ENCODE results near the gene GDPD5.

GDPD5 gene

DNA sequence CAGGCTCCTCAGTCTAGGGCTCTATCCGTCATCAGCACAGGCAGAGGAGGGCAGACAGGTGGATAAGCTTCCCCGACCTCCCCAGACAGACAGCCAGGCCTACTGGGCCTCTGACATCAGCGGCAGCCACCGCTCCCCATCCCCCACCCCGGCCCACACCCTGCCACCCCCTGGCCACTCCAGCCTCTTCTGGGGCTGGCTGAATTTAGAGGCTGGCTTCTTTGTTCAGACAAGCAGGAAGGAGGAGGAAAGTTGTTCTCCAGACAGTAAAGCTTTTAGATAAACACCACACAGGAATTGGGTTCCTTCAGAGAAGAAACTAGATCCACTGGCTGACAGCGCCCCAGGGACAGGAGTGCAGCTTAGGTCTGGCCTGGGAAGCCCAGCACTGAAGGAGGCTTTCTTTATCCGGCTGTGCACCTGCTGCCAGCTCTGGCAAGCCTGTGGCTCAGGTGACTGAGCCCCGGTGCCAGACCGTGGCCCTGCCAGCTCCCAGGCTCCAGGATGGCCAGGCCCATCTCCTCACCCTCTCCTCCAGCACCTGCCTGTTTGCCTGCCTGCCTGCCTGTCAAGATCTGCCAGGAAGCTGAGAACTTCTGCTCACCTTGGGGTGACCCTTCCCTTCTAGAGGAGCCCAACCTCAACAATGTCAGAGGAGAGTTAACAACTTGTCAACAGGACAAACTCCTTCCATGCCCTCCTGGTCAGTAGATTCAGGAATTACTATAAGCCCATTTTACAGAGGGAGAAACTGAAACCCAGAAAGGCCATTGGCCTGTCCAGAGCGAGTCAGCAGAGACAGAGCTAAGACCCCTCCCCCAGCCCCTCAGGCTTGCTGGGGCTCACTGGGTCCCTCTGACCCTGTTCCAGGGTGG, 48.8 kb downstream of the GDPD5 start:
- FAIRE-seq, result no peak
- DNase-seq (ENCODE audit: insufficient read length, low spot score), result no peak

DNA sequence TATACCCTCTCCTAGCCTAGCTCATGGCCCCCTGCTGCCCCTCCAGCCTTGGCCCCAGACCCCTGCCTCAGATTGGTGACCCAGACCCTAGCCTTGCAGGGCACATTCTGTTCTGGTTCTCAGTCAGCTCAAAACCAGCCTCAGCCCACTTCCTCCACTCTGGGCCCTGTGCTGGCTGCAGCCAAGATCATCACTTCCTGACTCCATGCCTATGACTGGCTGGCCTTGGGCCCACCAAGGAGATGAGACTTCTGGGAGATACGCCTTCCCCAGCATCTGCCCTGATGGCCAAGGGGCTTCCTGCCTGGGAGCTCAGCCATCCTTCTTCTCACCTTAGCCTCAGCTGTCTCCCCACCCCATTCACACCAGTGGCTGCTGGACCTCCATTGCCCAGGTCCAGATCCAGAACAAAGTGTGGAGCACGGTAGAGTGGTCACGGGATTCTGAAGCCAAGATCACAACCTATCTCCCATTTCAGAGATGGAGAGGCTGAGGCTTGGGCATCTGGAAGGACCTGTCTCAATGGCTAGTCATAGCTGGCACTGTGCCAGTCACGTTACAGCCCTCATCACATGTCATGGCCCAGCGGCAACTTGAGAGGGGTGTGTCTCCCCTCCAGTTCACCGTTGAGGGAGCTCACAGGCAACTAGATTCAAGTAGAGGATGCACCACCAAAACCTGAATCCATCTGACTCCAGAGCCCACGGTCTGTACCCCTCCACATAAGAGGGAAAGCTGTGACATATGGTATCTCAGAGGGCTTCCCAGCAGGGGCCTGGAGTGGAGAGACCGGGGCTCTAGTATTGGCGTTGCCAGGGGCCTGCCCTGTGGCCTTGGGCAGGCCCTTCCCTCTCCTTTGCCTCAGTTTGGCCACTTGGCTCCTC, 49.7 kb downstream of the GDPD5 start:
- DNase-seq (ENCODE audit: insufficient read length, low spot score), result no peak

More for the DNA sequence above, 48.8 kb downstream of the GDPD5 start:
- no peak for TF ChIP-seq POLR2A (IDR thresholded peaks at IDR 0.05; ENCODE audit: low read depth, low read length)

GRCh38 chr11:75474878-75475766, 50.6 kb downstream of the GDPD5 start:
- no peak for FAIRE-seq
- DNase-seq (ENCODE audit: insufficient read length, low spot score), result no peak
- no peak for TF ChIP-seq POLR2A (IDR thresholded peaks at IDR 0.05; ENCODE audit: low read depth, low read length)

More for the DNA sequence above, 49.7 kb downstream of the GDPD5 start:
- no peak for FAIRE-seq
- TF ChIP-seq POLR2A (IDR thresholded peaks at IDR 0.05; ENCODE audit: low read depth, low read length), result no peak

- no peak for TF ChIP-seq POLR2A (IDR thresholded peaks at IDR 0.05; ENCODE audit: low read depth, low read length)
- no peak for FAIRE-seq
- no peak for DNase-seq (ENCODE audit: insufficient read length, low spot score)
These were observed 51.5 kb downstream of the GDPD5 start for GRCh38 chr11:75474240-75474639.

DNA sequence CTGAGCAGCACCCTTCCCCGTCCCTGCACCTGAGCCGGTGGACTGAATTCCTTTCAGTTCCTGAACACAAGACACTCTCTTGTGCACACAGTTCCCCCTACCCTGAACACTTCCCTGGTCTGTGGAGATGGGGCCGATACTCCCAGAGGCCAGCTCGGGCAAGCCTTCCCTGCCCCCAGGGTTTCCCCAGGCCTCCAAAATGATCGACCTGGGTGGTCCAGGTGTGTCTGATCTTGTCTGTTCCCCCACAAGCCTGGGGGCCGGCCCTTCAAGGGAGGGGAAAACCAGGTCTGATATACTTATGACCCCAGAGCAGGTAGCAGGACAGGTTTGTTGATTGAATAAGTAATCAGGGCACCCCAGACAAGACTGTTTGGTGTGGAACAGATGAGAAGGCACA, 52.1 kb downstream of the GDPD5 start:
- no peak for DNase-seq (ENCODE audit: insufficient read length, low spot score)
- no peak for TF ChIP-seq POLR2A (IDR thresholded peaks at IDR 0.05; ENCODE audit: low read depth, low read length)
- no peak for FAIRE-seq

DNA sequence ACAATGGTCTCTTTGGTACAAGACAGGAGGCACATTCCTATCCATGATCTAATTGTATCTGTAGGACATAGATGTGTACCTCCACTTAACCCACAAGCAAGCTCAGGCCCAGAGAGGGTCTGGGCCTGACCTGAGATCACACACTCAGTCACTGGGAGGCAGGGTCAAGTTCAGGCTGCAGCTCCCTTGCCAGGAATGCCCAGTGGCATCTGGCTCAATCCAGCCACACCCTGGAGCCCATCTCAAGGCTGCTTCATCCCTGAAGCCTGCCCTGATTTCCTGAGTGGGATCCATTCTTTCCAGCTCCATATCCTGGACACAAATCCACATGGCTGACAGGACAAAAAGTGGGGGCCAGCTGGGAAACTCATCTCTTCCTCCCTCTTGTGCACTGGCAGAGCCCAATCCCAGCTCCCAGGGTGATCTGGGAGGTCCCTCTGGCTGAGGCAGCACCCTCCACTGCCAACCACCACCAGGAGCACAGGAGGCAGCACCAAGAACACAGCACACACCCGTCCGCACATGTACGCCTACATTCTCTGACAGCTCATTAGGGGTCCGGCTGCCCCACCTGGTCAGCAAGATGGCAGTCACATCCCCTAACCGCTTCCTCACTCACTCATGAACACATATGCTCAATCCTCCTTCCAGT, 53.5 kb downstream of the GDPD5 start:
- TF ChIP-seq POLR2A (IDR thresholded peaks at IDR 0.05; ENCODE audit: low read depth, low read length), result no peak
- DNase-seq (ENCODE audit: insufficient read length, low spot score), result no peak
- FAIRE-seq, result no peak

DNA sequence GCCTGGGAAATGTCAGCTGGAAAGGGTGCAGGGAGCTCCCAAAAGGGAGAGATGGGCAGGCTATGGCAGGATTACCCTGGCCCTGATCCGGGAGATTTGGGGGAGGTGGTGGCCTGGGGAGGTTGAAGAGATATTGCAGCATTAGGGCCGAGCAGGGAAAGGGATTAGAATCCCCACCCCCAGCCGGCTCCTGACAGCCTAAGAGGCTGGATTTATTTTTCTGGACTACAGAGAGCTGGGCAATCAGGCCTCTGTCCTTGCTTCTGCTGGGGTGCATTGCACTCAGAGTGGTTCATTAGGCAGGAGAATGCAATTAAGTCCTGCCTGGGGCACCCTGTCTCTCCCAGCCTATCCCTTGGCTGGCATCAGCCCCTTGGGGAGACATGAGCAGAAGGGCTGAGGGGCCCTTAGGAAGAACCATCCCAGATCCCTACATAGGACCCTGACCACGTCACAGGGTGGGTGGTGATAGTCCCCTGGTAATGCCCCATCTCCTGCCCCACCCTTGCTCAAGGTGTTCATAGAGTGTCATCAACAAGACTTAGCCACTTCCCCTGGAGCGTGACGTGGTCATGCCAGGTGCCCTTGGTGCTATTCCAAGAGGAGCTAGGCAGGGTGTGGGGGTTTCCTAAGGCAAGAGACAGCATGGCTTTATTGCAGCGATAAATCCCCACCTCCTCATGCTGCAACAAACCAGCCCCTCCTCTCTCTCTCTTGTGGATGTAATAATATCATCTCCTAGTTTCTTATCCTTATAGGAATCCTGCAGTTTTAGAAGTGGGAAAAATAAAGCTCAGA, 54.4 kb downstream of the GDPD5 start:
- no peak for TF ChIP-seq POLR2A (IDR thresholded peaks at IDR 0.05; ENCODE audit: low read depth, low read length)
- no peak for FAIRE-seq
- DNase-seq (ENCODE audit: insufficient read length, low spot score), result no peak

DNA sequence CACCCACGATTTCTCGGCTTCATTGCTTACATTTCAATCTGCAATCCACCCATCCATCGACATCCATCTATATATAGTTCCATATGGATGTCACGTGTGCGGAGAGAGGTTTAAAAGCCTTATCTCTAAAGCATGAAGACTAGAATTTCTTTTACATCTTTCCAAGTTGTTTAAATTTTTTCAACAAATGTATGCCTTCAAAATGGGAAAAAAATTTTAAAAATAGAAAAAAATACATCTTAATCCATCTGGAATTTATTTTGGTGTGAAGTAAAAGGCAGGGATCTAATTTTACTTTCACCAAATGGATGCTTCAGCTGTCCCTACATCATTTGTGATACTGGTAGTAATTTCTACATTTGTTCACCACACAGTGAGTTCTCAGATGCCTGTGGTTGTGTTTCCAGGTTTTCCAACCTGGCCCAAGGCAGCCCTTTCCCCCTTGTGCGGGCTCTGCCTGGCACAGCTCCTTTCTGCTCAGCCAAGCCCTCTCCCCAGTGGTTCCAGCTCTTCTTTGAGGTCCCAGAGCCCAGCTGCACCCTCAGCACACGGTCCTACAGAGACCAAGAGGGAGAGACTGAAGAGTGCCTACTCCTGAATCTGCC, 55.2 kb downstream of the GDPD5 start:
- DNase-seq (ENCODE audit: insufficient read length, low spot score) (no peak), FAIRE-seq (no peak)
- no peak for TF ChIP-seq POLR2A (IDR thresholded peaks at IDR 0.05; ENCODE audit: low read depth, low read length)

DNA sequence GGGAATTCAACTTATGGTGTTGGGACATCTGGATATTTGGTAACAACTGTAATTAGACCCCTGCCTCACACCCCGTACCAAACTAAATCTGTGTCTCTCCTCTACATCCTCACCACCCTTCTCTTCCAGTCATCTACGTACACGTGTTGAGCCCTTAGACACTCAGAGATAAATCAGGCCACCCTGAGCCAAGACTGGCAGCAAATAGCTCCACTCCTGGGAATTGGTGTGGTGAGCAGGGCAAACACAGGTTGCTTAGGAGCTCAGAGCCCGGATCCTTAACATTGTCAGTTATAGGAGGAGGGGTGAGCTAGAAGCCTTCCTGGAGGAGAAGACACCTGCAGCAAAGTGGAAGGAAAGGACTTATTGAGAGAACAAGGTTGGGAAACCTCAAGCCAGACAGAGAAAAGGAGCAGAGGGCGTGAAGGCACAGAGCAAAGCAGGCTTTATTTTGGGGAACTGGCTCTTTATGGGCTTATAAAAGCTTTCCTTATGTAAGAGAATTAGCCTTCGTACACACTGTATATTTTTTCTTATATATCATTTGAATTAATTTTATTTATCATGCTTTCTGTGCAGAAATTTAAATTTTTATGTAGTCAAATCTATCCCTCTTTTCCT, 55.8 kb downstream of the GDPD5 start:
- FAIRE-seq, result no peak
- no peak for TF ChIP-seq POLR2A (IDR thresholded peaks at IDR 0.05; ENCODE audit: low read depth, low read length)
- no peak for DNase-seq (ENCODE audit: insufficient read length, low spot score)

DNA sequence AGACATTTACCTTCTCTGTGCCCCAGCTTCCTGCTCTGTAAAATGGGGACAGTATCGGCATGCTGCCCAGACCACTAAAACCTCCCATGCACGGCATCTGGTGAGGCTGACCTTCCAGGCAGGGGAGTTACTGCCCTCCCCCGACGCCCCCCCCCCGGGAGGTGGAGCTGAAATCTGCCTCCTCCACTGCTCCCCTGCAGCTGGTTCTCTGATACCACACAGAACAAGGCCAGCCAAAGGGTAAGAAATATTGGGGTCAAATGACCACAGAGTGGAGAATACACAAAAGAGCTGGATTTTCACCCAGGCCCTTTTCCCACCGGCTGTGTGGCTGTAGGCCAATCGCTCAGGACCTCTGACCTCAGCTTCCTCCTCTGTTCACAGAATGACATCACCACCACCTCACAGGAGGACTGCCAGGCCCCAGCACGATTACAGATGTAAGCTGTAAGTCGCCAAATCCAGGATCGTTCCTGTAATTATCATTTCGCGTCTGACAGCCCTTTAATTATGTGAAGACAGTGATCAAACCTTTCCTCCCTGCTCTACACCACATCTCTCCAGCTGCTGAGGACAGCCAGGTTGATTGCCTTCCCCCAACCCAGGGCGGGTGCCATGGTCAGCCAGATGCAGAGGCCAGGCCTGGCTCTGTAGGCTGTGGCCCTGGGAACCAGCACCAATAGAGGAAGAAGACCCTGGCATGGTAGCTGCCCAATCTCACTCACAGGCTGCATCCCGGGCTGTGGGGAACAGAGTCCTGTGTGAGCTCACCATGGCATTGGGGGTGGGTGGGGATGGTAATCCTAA, 57.0 kb downstream of the GDPD5 start:
- FAIRE-seq, result no peak
- TF ChIP-seq POLR2A (IDR thresholded peaks at IDR 0.05; ENCODE audit: low read depth, low read length), result no peak
- no peak for DNase-seq (ENCODE audit: insufficient read length, low spot score)

DNA sequence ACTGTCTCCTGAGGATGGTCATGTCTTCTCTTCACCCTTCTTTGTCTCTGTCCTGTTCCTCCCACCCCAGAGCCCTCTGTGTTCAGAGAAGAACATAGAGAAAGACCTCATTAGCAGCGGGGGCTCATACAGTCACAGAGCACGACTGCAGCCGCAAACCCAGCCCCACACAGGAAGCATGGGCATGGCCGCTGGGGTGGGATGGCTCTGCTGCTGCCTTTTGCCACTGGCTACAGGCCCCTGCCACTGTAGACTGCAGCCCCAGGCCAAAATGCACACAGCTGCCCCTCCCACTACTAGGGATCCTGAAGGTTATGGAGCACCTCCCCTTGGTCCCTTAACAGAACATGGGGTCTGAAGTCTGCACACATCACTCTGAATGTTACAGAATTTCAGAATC, 57.9 kb downstream of the GDPD5 start:
- DNase-seq (ENCODE audit: insufficient read length, low spot score) (no peak), FAIRE-seq (no peak)
- TF ChIP-seq POLR2A (IDR thresholded peaks at IDR 0.05; ENCODE audit: low read depth, low read length), result no peak
